ENCODE results near the gene HGFAC.

Gene HGFAC

DNA sequence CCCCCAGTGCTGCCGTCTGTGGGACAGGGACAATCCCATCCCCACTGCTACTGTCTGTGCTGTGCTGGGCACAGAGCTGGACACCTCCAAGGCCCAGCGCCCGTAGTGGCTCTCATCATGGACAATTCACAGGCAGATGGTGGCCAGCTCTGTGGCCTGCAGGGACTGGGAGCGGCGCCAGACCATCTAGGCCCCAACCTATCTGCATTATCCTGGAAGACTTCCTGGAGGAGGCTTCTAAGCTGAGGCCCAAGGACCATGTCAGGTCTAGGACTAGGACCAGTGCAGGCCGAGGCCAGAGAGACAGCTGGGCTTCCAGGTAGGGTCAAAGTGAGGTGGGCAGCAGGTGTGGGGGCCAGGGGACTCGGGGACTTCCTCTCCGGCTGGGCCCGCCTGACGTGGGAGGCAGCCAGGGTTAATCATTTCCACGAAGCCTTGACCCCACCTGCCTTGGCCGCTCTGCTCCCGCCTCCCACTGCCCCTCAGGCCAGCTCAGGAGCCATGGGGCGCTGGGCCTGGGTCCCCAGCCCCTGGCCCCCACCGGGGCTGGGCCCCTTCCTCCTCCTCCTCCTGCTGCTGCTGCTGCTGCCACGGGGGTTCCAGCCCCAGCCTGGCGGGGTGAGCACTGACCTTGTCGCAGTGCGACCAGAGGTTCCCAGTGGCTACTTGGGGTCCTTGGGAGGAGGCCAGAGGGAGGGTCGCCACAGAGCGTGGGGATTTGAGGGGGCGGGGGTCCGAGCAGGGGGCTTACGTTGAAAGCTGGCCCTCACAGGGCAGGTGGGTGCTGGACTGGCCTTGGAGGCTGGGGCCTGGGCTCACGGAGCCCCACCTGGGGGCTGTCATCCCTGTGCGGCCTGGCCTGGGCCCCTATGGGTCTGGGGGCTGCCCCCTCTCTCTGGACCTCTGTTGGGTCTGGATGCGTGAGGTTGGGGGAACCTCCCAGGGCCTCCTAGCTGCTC lies at the start of gene HGFAC:
Gene HGFAC (plus strand): TSS at position 468 of the 959 bp plus-strand sequence. CDS start 34 bp downstream, at position 502.
- DNase-seq (ENCODE audit: low read depth in 2 of 2), result no peak

DNA sequence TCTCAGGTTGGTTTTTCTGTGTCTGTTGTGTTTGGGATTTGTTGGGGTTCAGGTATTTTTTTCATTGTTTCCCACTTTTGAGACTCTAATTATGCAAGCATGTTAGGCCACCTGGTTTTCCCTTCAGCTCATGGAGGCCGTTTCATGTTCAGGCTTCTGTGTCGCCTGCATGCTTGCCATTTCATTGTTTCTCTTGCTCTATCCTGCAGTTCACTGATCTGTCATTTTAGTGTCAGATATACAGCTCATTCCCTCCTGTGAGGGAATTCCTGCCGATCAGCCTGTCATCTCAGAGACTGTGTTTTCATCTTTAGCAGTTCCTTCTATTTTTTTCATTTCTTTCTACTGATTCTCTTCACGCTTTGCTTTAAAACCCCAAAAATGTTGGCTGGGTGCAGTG lies 49.4 kb upstream of the HGFAC start:
- no peak for DNase-seq (ENCODE audit: low read depth in 2 of 2)

DNA sequence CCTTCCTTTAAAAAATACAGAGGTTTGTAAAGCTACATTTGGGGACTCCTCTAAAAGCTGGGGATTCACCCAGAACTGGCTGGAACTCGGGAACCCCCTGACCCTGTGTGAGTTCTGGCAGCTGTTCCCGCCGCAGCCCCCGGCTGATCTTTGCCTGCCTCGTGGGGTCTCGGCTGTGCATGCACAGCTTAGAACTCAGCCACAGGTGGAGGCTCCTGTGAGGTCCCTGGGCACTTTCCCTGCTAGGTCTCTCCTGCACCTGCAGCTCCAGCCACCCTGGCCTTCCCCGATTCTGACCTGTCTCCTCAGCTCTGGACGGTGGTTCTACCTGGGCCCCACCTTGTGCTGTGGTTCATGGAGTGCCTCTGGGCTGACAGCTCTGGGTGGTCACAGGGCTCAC lies 48.6 kb upstream of the HGFAC start:
- DNase-seq (ENCODE audit: low read depth in 2 of 2), result no peak

DNA sequence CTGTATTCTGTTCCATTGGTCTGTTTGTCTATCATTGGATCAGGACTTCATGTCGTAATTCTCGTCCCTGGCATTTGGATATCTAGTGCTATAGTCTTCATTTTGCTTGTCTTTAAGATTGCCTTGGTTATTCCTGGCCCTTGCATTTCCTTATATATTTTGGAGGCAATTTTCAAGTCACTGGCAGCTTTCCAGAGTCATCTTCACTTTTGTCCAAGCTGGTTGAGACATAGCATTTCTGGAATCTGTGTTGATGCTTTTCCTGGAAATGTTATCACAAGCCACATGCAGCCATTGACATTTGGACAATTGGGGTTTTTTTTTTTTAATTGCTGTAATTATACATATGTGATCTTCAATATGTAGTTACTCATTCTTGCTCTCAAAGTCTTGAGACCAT lies 45.2 kb upstream of the HGFAC start:
- no peak for DNase-seq (ENCODE audit: low read depth in 2 of 2)

DNA sequence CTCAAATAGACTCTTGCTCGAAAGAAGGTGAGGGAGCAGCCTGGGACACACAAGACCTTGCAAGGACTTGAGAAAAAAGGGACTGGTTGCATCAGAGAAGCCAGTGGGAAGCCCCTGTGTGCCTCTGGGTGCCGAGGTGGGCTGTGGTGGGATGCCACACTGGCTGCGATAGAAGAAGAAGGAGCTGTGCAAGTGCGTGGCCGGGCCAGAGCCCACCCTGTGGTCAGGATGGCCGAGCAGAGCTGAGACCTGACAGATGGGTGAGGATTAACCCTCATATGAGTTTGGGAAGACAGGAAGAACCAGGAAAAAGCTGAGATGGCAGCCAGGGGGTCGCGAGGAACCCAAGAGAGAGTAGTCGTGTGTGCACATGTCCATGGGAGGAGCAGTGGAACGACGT lies 44.6 kb upstream of the HGFAC start:
- DNase-seq (ENCODE audit: low read depth in 2 of 2), result no peak

DNA sequence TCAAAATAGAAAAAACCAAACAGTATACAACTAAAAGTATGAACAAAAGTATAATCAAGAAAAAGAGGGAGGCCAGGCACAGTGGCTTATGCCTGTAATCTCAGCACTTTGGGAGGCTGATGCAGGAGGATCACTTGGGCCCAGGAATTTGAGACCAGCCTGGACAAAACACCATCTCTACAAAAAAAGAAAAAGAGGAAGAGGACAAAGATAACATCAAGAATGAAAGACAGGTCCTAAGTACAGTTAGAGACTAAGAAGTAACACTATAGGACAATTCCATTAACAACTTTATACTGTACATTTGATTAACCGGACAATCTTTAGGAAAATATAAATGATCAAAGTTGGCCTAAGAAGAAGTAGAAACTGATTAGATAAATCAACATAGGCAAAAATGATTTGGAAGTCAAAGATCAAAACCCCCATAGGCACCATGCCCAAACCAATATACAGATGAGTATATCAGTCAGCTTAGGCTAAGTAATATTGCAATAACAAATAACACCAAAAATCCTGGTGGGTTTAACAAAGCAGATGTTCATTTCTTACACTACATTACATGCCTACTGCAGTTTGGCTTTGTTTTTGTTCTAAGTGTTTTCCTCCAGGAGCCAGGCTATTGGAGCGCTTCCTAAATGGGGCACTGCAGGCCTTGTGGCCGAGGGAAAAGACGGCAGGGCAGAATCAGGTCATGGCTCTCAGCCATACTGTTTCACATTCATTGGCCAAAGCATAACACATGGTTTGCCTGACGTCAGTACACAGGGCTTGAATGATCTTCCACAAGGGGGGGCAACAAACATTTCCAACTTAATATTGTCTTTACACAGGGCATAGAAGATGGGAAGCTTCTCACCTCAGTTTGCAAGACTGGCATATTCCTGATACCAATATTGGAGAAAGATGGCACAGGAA lies 42.2 kb upstream of the HGFAC start:
- no peak for DNase-seq (ENCODE audit: low read depth in 2 of 2)

DNA sequence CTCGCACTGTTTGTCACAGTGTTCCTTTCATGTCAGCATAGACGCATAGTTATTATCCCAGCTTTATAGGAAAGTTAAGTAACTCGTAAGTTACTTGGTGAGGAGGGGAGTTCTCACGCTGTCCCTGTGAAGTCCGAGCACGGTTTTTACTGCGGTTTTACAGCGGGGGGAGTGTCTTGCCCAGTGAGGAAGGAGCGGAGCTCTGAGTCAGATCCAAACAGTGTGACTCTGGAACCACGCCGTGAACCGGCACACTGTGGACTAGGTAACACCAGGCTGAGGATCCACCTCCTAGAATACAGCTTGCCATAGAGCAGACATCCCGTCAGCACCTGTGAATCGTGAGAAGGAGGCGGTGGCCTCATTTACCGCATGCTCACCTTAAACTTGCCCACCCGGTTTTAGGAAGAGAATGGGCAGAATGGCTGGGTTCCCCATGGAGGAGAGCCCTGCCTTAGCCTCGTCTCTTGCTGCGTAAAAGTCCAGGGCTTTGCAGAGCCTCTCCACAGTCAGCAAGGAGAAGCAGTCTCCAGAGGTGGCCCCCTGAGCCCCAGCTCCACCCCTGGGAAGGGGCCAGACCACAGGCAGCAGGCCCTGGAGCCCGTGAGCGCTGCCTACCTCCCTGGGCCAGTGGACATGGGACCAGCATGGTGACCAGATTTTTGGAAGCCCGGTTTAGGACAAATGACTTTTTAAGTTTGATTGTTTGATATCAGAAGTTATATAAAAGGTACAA lies 40.2 kb upstream of the HGFAC start:
- DNase-seq (ENCODE audit: low read depth in 2 of 2), result no peak

DNA sequence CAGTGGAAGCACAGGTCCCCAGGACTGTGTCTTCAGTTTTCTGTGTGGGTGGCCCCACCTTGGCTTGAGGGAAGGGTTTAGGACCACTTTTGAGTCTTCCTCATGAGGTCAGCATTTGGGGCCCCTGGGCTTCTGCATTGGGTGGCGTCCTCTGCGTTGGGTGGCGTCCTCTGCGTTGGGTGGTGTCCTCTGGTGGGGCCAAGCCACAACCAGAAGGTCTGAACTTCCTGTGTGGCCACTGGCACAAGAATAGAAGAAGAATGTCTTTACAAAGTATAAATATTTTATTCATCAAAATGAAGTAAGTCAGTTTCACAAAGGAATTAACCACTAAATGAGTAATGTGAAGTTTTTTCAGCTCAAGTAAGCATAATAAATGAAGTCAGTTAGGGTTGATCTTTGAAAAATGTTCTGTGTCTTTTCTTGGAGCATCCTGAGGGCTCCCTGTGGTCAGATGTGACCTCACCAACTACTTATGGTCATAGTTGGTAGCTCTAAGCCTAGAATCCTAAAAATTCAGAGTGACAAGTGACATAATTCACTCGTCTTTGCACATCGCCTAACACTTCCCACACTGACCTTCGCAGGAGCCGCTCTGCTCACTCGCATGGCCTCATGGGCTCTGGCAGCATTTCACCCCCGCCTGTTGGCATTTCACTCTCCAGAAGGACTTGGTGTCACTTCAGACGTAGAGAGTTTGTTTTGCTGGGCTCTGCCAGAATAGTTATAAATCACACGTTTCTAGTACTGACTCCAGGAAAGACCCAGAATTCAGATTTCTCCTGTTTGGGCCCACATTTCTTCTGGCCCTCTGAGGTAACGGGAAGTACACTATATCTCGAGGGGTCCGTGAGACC lies 39.0 kb upstream of the HGFAC start:
- no peak for DNase-seq (ENCODE audit: low read depth in 2 of 2)

DNA sequence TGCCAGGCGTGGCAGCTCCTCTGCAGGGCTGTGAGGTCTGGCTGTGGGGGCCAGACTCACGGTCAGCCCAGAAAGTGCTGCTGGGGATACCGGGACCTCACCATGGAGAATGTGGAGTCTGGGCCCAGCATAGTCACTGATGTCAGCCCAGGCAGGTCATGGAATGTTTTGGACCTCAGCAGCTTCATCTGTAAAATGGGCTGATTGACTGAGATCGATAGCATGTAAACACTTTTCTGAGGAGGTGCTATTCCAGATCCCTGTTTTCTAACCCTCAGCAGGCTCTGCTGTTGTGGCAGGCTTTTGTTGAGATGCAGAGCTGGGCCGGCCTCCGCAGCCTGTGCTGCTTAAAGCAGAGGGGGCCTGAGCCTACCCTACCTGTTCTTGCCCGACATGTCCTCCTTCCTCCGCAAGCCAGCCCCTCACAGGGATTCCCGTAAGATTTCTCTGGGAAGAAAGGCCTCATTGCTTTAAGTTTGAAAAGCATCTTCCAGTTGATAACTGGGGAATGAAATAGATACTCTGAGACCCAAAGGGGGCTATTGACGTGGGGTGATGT lies 38.3 kb upstream of the HGFAC start:
- DNase-seq (ENCODE audit: low read depth in 2 of 2), result no peak

DNA sequence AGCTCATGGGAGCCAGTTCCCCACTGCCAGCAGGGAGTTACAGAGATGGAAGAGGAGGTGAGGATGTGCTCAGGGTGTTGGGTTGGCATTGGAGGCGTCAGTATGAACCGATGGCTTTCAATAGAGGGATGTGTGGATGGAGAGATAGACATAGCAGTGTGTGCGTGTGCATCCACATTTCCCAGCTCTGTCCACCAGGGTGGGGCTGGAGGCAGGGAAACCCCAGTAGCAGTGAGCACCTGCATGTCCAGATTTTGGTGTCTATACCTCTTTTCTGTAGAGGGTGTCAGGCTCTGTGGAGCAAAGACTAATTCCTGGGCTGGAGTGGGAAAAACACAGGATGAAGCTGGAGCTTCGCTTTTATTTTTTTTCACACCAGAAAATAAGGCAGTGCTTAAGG lies 37.2 kb upstream of the HGFAC start:
- no peak for DNase-seq (ENCODE audit: low read depth in 2 of 2)

DNA sequence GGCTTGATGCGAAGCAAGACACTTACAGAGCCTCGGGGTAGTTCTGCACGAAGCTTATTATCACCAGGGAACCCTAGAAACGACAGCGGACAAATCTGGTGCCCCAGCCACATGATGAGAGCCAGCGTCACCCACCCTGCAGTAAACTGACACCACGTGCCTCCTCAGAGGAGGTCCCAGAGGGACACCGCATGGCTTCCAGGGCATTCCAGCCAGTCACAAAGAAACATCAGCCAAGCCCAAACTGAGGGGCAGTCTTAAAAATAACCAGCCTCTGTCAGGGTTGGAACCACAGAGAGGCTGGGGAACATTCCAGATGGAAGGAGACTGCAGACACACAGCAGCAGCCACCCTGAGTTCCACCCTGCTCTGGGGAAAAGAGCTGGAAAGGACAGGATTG lies 36.6 kb upstream of the HGFAC start:
- no peak for DNase-seq (ENCODE audit: low read depth in 2 of 2)

DNA sequence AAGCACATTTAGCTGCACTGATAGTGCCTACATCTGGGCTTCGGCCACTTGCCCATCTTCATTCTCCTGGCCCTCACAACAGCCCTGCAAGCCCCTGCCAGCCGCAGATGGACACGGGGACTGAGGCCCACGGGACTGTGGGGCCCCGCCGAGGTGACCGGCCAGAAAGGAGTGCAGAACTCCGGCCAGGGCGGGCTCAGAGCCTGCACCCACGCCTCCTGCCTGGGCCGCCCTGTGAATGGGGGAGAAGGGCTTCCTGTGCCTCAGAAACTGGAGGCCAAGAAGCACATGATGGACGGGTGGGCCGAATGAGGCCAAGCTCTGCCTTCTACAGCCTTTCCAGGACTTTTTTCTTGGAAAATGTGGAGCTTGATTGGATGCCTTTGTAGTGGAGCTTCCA lies 35.7 kb upstream of the HGFAC start:
- no peak for DNase-seq (ENCODE audit: low read depth in 2 of 2)

DNA sequence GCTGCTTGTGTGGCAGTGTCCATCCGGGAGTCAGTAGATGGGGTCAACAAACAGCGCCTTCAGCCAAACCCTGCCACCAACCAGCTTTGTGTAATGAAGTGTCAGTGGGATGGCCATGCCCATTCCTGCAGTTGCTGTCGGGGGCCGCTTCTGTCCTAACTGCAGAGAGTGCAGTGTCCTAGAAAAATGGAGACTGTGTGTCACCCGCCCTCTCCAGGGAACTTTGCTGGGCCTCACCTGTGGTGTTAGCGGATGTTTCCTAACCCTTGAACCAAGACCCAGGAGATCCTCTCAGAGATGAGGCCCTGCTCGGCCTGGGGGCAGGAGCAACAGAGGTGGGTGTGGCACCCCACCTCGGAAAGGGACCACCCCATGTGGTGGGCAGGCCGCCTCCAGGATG lies 35.3 kb upstream of the HGFAC start:
- DNase-seq (ENCODE audit: low read depth in 2 of 2), result no peak

DNA sequence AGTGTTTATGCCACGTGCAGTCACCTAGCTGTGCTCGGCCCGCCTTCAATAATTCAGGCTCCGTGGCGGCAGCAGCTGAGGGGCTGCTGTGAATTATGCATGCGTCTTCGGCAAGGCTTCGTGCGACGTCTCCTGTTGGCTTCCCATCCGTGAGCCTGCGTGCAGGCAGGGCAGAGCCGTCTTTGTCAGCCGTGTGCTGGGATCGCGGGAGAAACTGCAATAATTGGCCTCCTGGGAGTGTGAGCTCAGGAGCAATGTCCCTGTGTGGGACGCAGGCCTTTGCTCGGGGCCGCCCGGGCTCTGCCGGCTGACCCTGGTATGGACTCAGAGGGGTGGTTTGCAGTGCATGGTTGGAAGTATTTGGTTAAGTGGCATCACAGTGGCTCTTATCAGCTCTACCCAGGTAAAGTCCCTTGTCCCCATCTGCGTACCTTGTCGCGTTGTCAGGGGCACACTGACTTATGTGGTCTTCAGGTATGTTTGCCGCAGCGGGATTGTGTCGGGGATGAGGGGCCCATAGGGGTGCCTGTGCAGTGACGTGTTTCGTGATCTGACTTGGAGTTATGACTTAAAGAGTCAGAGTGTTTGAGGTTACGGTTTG lies 34.5 kb upstream of the HGFAC start:
- no peak for DNase-seq (ENCODE audit: low read depth in 2 of 2)

DNA sequence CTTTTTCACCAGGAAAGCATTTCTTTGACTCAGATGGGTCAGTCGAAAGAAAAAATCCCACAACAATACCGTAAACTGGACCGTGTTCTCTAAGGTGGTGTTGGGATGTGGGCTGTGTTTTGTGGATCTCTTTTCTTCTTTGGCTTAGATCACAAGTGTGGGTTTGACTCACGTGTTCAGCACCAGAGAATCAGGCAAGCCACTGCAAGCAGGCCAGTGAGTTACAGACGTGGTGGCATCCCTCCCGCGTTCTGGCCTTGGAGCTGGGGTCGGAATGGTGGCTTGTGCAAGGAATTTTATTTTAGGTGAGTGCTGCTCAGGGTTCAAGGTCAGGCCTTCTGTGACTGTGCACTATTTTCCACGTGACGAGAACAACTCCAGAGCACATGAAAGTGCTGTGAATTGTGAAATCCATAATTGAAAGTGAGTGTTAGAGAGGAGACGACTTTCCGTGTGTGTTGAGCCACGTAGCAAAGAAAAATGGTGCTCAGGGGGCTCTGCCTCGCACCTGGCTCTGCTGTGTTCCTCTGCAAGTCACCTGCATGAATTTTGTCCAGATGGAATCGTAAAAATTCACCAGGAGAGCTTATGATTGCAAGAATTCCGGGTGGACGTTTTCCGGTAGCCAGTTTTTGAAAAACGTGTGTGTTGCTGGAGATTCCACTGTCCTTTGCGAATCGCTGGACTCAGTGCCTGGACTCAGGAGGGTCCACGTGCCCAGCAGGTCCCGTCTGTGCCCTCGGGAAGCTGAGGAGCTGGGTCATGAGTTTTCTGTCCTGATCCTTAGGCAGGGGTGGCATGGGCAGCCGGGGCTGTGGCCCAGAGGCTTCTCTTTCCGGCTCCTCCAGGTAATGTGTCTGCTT lies 33.6 kb upstream of the HGFAC start:
- no peak for DNase-seq (ENCODE audit: low read depth in 2 of 2)

DNA sequence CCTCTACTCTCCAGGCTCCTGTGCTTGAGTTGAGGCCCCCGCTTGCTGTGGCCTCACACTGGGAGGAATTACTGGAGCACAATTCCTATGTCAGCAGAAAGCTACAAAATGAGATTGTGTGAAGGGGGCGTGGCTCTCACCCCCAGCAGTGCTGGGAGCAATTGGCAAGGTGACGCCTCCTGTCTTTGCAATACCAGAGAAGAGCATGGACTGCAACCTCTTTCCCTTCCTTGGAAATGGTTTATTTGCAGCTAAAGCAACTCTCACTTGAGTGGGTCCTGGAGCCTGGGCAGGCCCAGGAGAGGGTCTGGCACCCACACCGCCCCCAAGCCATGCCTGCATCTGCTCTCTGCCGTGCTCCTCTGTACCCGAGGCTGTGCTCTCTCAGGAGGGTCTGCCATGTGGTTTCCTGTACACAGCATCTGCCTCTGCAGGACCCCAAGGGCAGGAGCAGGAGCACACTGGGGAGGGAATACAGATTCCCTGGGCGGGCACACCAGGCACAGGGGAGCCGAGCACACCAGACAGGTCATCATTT lies 32.9 kb upstream of the HGFAC start:
- DNase-seq (ENCODE audit: low read depth in 2 of 2), result no peak

DNA sequence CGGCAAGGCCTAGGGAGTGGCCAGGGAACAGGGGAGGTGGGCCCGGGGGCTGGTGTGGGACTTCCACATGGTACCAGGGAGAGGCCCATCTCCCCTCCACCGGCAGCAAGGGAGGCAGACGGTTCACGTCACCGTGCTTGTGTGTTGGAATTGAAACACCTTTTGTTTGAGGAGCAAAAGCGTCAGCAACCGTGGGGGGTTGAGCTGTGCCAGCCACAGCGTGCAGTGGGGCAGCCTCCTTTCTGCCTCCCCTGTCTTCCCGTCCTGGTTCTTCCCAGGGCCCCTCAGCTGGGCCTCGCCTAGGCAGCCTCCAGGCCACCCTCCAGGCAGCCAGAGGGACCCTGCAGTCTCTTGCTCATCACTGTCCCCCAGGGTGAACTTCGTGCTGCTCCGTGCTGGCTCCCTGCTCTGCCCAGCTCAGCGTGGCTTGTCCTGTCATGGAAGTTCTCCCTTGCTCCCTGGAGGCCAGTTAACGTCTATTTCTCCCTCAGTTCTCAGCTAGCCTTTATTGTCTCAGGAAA lies 32.1 kb upstream of the HGFAC start:
- DNase-seq (ENCODE audit: low read depth in 2 of 2), result no peak

DNA sequence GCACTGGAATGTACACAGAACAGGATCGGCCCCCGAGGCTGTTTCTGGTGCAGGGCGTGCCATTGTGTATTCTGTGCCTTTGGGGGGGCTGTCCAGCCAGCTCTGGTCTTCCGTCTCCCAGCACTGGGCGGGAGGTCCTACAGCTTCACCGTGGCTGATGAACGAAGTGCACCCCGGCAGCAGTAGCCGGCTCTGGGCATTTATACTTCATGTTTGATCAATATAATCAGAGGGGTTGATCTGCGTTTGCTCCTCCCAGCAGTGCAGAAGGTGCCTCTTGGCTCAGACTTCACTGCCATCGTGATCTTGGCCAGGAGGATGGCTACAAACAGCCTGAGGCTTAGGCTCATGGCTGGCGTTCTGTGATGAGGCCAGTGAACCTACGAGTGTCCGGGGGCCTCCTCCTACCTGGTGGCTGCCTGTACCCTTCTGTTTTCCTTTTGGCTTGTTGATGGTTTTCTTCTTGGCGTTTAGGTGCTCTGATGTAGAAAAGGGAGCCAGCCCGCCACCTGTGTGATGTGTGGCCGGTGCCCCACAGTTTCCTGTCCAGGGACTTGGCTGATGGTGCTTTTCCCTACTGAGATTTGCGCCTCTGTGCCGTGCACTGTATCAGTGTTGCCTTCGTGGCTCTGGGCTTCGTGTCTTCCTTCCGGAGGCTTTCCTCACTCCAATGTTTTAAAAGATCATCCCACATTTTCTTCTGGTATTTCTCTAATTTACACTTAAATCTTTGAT lies 31.2 kb upstream of the HGFAC start:
- no peak for DNase-seq (ENCODE audit: low read depth in 2 of 2)
